Cardiac fibroblast (primary cell): ENCODE measurements around the gene PIP4K2C.
A peak's percentile ranks its signal among the peaks of the same experiment; 100 is the strongest.
"Not testable (repeated sequence)": the region's sequence is repeated elsewhere in the genome, so short reads cannot be mapped to it uniquely, and the experiment has no call there.

Experiments
- DNase-seq, 2 donors: peaks; one replicate each; pipeline versions ENCODE4 v3.0.0 to v3.0.0-alpha.2; 2010; ENCODE audit warnings: low read depth in 2 of 2
- H3K4me3 ChIP-seq, 2 donors: replicated peaks in 1 of 2; 1 replicate in 1 of 2; 2 replicates in 1 of 2; pipeline ENCODE4 v1.5.1; 2011; ENCODE audit warnings: low read depth in 2 of 2, low read length in 2 of 2, mild to moderate bottlenecking in 2 of 2, moderate library complexity in 1 of 2
- CTCF ChIP-seq: IDR thresholded peaks from one replicate; pipeline ENCODE4 v1.5.1; 2011; ENCODE audit warnings: low read depth, mild to moderate bottlenecking, low read length, inconsistent platforms

Gene PIP4K2C

GRCh38 chr12:57586832-57587429 is 4.1 kb upstream of the PIP4K2C start:
- TF ChIP-seq CTCF = no peak
- no peak overlapping the region for H3K4me3 ChIP-seq
- DNase-seq = no peak

GRCh38 chr12:57588951-57589610 is 1.9 kb upstream of the PIP4K2C start:
- not testable (repeated sequence) for DNase-seq, H3K4me3 ChIP-seq

GRCh38 chr12:57590479-57590863 is 521 bp upstream of the PIP4K2C start:
- no peak for DNase-seq
- peak overlapping the region; percentile 75 to 88 for H3K4me3 ChIP-seq
- TF ChIP-seq CTCF = no peak

DNA sequence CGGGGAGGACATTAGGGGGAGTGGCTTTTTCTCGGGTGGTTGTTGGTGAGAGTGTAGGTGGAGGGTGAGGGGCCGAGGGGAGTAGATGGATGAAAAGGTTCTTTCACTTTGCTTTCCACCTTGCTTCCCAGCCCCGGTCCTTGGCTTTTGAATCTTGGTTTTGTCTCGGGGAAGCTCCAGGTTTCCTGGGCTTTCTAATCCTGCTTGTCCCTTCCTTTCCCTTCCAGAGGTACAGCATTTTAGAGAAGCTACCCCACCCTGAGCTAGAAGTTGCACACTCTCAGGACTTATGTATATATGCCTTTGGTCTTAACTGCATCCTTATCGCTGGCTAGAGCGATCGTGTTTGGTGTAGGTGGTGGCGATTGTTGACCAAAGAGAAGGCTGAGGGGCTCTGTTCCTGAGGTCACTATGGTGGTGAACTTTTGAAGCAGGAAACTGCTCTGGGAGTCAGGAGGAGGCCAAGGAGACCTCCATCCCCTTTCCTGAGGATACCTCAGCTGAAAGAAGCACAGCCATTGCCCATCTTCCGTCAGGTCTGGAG is 862 bp downstream of the PIP4K2C start:
- H3K4me3 ChIP-seq = peak overlapping the region; percentile 75 to 88
- DNase-seq = no peak
- TF ChIP-seq CTCF = no peak

DNA sequence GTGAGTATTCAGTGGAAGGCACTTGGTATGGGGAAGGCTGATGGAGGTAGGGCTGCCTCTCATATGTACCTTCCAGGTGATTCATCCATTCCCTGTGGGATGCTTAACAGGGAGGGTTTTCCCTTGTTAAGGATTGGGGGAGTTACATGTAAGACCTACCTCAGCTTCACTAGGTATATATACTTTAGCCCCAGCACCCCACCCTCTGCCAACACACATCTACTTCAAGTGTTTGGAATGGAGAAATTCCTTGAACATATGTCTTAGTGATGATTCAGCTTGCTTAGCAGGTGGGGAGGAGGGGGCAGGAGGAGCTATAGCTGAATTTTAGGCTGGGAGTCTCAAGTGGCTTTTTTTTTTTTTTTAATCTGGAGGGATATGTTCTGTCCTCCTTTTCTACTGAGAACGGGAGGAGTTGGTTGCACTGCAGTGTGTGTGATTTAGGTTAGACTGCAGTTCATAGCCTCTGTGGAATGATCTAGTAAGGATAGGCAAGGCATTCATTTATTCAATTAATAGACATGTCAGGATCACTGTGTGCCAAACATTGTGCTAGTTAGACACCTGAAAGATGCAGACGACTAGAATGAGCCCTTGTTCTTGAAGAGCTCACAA is 1.7 kb downstream of the PIP4K2C start:
- H3K4me3 ChIP-seq = no peak overlapping the region
- TF ChIP-seq CTCF = no peak
- DNase-seq = peak in 1 of 2 donors; percentile 15

DNA sequence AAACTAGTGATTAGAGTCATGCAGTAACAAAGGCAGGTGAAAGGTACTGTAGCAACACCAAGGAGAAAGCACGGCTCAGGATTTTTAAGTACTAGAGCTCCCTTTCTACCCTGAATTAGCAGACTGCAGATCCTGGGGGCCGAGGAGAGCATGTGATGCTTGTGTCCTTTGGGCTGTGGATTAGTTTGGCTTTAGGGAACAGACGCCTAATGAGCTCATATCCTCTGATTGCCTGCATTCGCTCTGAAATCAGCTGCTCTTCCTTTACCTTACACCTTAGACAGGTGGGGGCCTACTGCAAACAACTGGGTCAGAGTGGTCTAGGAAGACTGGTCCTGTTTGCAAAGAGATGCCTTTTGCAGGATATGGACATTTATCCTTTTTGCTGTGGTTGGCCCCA is 2.2 kb downstream of the PIP4K2C start:
- TF ChIP-seq CTCF = no peak
- no peak overlapping the region for H3K4me3 ChIP-seq
- DNase-seq = no peak

GRCh38 chr12:57600395-57600794 is 9.4 kb downstream of the PIP4K2C start:
- no peak for TF ChIP-seq CTCF

More at GRCh38 chr12:57600395-57600794, 9.4 kb downstream of the PIP4K2C start:
- no peak for DNase-seq
- H3K4me3 ChIP-seq = no peak overlapping the region
